Stimulated activated CD4-positive, alpha-beta T cell treated with anti-CD3 and anti-CD28 coated beads, TNF-alpha, amount 100 ng/mL, for 48 hours (primary cell): Measurements from ENCODE around the gene FZD2.
"Not testable (repeated sequence)": the region's sequence is repeated elsewhere in the genome, so short reads cannot be mapped to it uniquely, and the experiment has no call there.

ENCODE experiments used
- DNase-seq, 3 donors: peaks; one replicate each; pipeline ENCODE4 v3.0.0-alpha.2; 2020; ENCODE audit warnings: low read depth in 3 of 3

Gene FZD2

DNA sequence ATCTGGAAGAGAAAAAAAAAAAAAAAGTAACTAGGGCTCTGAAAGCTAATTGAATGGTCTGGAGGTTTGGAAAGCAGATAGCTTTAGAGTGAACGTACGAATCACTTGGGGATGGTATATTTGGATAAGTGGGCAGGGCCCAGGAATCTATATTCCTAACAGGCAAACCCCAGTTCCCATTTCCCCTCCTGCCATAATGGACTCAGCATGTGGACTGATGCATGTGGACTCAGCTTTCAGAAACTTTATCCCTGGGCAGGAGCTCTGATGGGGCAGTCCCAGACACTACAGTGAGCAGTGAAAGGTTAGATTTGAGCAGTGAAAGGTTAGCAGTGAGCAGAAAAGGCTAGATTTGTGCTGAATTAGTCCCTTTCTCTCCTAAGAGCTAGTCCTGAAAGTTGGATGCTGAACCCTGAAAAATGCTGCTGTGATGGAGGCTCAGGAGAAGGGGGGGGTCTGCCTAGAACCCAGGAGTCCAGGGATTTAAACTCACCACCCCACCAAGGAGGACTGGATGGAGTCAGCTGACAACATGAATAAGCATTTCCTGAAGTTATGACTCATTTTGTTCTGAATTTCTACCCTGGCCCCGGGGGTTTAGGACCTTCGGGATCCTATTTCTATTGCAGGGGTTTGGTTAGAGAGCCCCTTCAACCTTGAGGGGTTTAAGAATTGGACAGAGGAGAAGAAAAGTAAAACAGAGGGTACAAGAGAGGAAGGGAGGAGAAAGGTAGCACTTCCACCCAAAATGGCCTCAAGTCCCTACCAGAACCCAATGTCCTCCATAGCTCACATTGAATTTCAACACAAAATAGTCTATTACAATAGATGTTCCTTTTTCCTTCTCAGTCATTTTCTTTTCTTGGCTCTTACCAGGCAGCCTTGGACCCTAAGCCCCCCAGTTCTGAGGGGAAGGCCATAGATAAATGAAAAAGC, 10.3 kb upstream of the FZD2 start:
- DNase-seq: no peak

DNA sequence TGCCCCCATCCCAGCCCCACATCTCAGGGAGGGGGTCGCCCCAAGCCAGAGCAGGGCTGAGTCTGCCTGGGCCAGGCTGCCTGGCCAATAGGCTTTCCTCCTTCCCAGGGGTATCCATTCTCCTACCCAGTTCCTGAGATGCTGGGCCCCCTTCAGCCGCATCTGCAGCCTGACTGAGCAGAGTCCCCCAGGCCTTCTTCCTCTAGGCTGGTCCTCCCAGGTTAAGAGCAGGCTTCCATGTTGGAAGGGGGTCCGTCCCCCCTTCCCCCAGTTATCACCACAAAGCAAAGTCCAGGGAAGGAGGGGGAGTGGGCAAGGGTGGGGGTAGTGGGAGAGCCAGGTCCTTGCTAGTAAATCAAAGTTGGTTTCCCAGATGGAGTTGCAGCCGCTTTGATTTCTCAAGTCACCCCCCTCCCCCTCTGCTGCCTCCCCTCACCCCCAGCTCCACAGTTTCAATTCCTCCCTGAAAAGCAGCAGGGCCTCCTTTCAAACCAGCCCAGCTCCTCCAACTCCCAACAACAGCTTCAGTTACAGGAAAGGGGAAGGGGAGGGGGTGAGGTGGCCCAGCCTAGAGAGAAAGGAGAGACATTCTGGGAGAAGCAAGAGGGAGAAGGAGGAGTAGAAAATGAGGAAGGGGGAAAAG, 9.5 kb upstream of the FZD2 start:
- no peak for DNase-seq

DNA sequence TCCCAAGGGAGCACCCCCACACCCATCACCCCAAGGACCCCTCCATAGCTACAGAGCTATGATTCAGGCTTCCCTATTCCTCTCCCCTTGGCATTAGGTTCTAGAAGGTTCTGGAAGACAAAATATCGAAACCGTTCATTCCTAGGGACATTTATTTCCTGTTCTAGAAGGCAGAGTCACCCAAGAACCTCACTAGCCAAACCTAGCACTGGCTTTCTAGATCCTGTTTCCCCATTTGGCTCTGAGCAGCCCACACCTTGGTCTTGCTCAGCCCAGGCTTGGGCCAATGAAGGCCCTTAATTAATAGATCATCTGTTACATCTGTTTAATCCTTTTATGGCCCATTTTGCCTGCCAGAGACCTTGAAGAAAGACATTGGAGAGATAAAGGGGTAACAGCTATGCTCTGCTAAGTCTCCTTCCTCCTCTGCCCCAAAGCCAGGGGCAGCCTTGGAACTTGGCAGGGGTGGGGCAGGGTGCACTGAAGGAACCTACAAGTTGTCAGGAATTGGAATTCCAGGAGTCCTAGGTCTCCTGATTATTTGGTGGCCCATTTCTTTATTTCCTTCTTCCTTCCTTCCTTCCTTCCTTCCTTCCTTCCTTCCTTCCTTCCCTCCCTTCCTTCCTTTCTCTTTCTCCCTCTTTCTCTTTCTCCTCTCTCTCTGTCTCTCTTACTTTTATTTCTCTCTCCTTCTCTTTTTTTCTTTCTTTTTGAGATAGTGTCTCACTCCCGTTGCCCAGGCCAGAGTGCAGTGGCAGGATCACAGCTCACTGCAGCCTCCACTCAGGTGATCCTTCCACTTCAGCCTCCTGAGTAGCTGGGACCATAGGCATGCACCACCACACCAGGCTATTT, 8.7 kb upstream of the FZD2 start:
- no peak for DNase-seq

DNA sequence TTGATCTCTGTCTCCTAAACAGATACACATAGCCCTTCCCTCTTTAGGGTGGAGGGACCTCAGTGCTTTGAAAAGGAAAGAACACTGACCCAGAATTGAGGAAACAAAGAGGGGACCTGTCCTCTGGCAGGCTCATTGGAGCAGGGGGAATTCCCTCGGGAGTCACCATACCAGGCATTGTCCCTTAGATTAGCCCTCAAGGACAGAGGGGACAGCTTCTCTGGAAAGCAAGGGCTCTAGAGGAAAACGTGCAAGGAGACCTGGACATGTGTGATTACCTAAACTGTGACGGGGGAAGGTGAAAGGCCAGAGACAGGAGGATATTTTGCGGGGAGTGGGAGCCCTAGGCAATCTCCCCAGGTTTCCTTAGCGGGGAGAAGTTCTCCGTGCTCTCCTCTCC, 7.6 kb upstream of the FZD2 start:
- DNase-seq: no peak

DNA sequence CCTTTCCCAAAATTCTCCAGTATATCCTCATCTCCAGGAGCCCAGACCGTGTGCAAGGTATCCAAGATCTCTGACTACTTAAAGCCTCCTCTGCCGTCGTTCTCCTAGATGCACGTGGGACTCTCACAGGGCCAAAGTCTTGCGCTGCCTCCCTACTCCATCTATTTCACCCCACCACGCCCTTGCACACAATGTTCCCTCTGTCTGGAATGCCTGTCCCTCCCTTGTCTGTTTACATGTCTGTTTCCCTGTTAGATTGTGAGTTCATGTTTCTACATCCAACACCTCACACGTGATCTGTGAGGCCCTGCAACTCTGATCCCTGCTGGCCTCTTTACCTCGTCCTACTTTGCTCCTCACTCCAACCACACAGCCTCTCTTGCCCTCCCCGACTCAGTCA, 4.9 kb upstream of the FZD2 start:
- no peak for DNase-seq

DNA sequence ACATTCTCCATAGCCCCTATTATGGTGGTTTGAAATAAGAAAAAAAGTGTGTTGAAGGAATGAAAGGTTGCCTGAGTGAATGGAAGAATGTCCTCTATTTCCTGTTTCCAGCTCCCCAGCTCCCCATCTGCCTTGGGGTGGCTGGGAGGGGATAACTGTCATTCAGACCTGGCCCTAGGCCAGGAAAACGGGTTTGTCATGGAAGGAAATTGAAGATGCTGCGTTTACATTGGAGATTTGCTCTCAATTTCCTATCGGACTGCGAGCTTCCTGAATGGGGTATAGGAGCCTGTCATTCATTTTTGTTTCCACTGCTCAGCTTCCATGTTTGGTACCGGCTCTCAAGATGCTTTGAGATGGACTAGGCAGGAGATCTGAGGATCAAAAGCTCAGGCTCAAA, 2.2 kb upstream of the FZD2 start:
- no peak for DNase-seq

DNA sequence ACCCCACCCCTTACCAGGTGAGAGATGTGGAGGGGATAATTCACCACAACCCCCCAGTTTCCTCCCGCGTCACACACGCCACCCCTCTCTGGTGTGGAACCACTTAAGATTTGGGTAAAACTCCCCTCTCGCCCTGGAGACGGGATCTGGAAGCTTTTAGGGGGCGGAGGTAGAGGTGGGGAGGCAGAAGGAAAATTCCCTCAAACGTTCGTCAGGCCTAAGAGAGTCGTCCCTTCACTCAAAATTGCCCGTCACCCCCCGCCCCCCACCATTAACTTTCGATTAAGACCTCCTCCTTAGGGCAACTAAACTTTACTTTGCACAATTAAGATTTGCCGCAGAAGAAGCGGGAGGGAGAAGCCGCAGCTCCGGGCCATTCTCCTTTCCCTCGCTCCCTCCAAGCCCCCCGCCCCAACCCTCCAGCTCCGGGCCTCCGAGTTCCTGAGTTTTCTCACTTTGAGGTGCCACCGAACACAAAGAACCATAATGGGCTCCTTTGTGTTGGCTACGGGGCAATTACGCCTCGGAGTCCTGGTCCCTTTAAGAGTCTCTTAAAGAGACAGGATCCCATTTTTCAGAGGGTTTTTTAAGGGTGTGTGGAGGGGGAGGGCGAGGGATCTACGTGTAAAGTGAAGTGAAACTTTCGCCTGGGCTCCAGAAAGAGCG, 985 bp upstream of the FZD2 start:
- DNase-seq: no peak

DNA sequence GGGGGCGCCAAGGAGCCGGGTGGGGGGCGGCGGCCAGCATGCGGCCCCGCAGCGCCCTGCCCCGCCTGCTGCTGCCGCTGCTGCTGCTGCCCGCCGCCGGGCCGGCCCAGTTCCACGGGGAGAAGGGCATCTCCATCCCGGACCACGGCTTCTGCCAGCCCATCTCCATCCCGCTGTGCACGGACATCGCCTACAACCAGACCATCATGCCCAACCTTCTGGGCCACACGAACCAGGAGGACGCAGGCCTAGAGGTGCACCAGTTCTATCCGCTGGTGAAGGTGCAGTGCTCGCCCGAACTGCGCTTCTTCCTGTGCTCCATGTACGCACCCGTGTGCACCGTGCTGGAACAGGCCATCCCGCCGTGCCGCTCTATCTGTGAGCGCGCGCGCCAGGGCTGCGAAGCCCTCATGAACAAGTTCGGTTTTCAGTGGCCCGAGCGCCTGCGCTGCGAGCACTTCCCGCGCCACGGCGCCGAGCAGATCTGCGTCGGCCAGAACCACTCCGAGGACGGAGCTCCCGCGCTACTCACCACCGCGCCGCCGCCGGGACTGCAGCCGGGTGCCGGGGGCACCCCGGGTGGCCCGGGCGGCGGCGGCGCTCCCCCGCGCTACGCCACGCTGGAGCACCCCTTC, 484 bp downstream of the FZD2 start:
- peak in 1 of 3 donors; percentile 34 for DNase-seq

DNA sequence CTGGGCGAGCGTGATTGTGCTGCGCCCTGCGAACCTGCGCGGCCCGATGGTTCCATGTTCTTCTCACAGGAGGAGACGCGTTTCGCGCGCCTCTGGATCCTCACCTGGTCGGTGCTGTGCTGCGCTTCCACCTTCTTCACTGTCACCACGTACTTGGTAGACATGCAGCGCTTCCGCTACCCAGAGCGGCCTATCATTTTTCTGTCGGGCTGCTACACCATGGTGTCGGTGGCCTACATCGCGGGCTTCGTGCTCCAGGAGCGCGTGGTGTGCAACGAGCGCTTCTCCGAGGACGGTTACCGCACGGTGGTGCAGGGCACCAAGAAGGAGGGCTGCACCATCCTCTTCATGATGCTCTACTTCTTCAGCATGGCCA, 1.0 kb downstream of the FZD2 start:
- no peak for DNase-seq

DNA sequence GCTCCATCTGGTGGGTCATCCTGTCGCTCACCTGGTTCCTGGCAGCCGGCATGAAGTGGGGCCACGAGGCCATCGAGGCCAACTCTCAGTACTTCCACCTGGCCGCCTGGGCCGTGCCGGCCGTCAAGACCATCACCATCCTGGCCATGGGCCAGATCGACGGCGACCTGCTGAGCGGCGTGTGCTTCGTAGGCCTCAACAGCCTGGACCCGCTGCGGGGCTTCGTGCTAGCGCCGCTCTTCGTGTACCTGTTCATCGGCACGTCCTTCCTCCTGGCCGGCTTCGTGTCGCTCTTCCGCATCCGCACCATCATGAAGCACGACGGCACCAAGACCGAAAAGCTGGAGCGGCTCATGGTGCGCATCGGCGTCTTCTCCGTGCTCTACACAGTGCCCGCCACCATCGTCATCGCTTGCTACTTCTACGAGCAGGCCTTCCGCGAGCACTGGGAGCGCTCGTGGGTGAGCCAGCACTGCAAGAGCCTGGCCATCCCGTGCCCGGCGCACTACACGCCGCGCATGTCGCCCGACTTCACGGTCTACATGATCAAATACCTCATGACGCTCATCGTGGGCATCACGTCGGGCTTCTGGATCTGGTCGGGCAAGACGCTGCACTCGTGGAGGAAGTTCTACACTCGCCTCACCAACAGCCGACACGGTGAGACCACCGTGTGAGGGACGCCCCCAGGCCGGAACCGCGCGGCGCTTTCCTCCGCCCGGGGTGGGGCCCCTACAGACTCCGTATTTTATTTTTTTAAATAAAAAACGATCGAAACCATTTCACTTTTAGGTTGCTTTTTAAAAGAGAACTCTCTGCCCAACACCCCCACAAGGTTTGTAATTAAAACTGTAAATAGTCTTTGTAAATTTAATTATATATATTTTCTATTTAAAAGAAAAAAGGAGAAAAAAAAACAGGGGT, 1.7 kb downstream of the FZD2 start:
- no peak for DNase-seq

DNA sequence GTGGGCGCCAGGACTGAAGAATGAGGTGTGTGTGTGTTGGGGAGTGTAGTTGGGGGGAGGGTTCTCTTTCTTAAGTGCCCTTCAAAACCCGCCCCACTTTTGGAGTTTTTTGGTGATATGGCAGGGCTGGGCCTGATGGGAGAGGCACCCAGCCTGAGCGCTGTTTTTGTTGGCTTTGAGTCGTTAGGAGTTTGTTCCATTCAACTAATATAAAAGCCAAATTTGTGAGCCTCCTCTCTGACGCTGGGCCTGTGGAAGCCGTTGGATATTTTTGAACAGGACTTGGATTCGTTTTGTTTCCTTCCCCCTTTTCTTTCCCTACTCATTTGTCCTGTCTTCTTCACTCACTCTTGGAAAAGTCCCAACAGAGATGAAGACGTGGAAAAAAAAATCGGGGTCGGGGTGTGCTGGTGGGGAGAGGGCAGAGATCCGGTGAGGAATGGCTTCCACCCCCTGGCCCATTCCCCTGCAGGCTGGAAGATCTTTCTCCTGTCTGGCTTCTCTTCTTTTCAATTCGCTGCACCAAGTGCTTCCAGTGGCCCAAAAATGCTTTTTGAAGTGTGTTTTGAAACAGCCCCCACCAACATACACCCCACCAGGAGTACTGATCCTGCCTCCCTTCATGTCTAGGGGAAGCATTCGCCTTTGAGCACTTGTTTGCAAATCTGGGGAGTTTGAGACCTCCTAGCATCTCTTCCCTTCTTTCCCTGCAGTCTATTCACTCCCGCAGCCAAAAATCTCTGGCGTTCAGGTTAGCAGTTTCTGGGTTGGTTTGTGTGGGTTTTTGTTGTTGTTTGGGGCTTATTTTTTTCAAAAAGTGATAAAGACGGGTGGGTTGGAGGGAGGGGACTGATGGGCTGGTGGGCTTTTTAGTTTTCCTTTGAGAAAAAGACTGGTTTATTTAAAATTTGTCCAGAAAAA, 2.6 kb downstream of the FZD2 start:
- no peak for DNase-seq

DNA sequence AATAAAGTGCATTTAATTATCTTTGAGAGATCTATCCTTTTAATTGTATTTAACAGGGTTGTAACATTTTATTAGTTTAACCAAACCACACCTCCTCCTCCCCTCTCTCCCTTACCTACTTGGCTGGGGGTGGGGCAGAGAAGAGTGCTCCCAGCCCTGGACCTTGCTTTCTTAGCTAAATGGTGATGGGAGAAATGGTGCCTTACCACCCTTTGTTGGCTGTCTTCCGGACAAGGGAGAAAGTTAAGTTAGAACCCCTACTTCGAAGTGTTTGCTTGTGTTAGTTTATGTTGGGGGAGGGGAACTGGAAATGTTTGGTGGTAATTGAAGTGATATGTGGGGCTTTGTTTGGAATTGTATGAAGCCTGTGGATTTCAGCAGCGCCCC, 3.9 kb downstream of the FZD2 start:
- no peak for DNase-seq

DNA sequence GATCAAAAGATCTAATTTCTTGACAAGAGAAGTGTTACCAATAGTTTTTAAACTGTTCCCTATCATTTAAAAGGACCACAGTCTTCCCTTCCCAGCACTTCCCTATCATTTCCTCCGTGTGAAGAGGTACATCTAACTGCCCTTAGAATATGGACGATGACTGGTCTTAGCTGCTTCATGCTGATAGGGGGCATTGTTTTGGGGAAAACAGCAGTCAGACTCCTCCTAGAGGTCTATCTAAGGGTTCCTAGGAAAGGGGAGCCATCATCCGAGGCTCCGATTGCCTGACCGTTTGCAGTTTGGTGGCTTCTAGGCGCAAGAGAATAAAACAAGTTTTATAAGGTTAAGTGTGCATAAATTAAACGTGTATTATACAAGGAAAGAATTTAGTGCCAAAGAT, 7.1 kb downstream of the FZD2 start:
- DNase-seq: no peak

DNA sequence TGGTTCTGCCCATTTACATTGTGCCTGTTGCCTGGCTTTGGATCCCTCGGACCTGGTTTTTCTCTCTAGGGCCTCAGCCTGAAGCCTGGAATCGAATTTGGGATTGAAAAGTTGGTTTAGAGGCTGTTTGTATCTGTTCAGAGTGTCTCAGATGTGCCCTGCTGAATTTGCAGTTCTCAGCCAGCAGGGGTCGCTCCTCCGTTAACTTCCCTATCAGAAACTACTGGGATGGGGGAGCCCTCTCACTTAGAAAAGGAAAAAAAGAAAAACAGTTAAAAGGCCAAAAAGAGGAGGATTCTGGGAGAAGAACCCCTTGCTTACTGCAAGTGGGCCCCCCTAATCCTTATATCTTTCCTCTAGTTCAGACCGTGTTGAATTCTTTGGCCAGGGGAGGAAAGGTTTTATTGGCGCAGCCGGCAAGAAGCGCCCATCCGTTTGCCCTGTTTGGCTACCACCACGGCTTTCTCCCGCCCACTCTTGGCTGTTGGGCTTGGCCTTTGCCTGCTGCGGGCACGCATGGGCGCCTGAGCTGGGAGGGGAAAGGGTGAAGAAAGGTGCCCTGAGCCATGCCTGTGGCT, 8.7 kb downstream of the FZD2 start:
- no peak for DNase-seq

DNA sequence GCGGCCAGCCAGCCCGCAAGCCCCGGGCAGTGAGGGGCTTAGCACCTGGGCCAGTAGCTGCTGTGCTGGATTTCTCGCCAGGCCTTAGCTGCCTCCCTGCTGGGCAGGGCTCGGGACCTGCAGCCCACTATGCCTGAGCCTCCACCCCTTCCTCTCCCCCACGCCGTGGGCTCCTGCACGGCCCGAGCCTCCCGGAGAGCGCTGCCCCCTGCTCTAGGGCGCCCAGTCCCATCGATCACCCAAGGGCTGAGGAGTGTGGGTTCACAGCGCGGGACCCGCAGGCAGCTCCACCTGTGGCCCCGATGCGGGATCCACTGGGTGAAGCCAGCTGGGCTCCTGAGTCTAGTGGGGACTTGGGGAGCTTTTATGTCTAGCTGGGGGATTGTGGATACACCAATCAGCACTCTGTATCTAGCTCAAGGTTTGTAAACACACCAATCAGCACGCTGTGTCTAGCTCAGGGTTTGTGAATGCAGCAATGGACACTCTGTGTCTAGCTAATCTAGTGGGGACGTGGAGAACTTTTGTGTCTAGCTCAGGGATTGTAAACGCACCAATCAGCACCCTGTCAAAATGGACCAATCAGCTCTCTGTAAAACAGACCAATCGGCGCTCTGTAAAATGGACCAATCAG, 11.1 kb downstream of the FZD2 start:
- not testable (repeated sequence) for DNase-seq

DNA sequence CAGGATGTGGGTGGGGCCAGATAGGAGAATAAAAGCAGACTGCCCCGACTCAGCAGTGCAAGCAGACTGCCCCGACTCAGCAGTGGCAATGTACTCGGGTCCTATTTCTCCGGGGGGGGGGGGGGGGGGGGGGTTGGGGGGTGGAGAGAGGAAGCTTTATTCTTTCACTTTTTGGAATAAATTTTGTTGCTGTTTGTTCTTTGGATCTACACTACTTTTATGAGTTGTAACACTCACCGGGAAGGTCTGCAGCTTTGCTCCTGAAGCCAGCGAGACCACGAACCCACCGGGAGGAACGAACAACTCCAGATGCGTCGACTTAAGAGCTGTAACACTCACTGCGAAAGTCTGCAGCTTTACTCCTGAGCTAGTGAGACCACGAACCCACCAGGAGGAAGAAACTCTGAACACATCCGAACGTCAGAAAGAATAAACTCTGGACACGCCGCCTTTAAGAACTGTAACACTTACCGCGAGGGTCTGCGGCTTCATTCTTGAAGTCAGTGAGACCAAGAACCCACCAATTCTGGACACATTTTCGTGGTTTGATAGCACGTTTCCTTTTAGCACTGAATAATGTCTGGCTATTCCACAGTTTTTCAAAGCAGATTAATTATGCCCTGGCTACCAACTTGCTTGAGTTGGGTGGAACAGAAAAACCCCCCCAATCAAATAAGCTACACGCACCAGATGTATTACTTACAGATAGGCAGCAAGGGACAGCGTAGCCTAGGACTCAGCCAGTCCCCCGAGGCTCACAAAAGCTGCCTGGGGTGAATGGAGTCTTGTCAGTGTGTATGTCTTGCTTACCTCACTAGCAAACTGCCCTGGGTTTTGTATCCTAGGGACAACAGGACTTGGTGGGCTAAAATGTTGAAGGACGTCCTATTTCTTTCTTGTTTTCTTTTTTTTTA, 11.9 kb downstream of the FZD2 start:
- no peak for DNase-seq

DNA sequence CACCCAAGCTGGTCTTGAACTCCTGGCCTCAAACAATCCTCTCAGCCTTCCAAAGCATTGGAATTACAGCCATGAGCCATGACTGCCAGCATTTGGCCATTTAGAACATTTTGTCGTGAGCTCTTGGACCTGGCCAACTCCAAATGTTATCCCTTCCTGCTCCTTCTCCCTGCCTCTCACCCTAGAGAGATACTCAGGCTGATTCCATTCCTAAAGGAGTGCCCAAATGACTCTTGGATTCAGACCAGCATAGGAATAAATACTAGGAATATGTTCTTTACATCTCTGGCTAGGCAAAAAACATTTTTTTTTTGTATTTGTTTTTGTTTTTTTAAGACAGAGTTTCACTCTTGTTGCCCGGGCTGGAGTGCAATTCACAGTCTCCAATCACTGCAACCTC, 15.5 kb downstream of the FZD2 start:
- no peak for DNase-seq
